HG02973 (cell line): Measurements from ENCODE around the gene CHURC1.
A peak's percentile ranks its signal among the peaks of the same experiment; 100 is the strongest.

Experiments
- ATAC-seq: cut with Tn5 transposase; IDR thresholded peaks from one replicate; pipeline ENCODE4 v1.9.1; 2021; ENCODE audit warnings: moderate library complexity; ENCODE audit not compliant: unreplicated experiment

Gene CHURC1

DNA sequence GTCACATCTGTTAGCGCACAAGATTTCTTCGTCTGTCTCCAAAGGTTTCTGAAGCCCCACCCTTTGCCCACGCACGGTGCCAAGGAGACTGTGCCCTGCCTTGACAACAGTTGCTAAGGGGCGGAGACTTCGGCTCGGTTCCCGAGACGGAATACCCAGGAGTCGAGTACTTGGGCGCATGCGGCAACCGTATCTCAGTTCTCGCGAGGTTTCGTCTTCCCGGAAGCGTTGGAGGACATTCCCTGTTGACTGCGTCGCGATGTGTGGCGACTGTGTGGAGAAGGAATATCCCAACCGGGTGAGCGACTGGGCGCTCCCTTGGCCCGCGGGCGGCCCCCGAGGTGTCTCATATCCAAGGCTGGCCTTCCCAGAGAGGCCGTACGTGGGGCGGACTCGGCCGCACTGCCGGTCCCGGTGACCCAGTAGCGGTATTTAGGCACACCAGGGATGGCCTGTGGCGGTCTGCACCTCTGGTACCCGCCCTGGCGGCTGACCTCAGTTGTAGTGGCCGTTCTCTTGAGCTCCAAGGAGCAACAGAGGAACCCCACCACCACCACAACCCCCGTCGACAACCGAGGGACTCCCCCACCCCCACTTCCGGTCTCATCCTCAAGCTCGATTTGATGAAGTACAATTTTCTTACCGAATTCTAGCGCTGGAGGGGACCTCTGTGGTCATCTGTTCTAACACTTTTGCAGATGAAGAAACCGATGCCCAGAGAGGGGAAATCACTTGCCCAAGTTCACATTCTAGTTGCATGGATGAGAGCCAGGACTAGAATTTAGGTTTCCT, at the start of gene CHURC1:
Gene CHURC1 (plus strand): TSS at position 219 of the 792 bp plus-strand sequence. CDS start 41 bp downstream, at position 260.
- ATAC-seq = peak; percentile 92

DNA sequence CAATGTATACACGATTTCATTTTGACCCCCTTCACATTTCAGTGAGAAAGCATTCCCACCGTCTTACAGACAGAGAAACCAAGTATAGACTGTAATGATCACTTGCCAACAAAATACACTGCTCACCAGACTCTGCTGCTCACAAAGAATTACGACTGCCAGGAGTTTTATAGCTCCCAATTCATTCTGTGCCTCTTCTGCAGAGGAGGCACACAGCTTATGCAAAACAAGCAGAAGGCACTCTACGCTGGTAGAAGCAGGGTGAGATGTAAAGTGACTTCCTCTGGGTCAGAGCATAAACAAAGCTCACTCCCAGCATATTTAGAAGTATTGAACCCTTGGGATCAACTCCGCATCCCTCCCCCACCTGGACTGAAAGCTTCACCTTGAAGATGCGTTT, 49.1 kb upstream of the CHURC1 start:
- no peak for ATAC-seq

DNA sequence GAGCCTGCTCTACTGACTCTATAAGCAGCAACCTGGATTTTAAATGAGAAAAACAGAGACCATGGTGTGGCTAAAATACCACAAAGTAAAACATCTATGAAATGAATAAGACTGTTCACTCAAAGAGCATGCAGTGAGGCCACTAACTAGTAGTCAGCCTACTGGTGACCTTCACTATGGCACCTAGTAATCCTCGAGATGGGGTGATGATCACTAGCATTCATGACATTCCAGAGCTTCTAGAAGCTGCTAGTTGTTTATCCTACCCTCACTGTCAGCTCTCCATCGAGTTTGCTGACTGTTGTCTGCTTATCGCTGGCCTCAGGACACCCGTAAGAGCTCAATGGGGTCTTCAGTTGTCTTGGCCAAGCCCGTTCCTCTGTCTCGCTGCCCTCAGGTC, 48.3 kb upstream of the CHURC1 start:
- ATAC-seq = no peak

DNA sequence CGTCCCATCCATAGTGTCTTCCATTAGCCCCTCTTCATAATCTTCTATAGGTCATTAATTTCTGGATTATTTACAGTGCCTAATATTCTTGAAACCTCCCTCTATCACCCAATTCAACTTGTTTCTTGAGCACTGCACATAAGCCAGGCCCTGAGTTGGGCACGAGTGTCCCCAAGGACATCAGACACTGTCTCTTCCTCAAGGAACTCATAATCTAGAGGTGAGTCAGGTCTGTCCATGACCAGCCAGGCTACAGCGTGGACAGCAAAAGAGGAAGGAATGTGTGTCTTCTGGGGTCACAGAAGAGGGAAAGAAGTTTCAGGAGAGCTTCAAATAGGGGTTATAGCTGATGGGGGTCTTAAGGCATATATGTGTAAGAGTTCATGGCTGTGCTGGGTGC, 47.1 kb upstream of the CHURC1 start:
- no peak for ATAC-seq

DNA sequence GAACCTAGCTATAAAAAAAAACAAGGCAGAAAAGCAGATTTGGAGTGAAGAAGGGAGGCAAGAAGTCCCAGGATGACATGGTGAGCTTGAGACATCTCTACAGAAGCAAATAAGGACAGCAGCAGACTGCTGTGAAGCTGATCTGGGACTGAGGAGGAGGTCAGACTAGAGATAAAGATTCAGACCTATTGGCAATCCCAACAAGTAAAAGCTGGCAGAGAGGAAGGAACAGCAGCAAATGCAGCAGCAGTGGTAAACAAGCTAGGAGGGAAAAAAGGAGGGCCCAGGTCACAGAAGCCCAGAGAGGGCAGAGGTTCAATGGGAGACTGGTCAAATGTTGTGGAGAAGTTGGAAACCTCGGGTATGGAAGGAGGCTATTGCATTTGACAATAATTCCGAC, 45.9 kb upstream of the CHURC1 start:
- no peak for ATAC-seq

DNA sequence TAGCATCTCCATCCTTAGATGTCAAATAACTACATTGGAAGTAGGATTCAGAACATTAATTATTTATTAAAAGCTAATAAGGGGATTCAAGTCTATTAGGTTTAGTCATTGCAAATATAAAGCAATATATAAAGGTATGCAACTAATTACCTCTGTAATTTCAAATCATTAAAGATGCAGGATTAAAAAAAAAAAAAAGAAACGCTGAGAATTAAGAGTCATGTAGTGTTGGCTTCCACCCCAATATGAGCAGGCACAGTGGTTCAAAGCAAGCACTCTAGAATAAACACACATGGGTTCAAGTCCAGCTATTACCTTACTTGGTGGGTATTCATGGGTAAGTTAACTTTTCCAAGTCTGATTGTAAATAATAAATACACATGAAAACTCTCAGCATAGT, 45.4 kb upstream of the CHURC1 start:
- ATAC-seq = no peak

DNA sequence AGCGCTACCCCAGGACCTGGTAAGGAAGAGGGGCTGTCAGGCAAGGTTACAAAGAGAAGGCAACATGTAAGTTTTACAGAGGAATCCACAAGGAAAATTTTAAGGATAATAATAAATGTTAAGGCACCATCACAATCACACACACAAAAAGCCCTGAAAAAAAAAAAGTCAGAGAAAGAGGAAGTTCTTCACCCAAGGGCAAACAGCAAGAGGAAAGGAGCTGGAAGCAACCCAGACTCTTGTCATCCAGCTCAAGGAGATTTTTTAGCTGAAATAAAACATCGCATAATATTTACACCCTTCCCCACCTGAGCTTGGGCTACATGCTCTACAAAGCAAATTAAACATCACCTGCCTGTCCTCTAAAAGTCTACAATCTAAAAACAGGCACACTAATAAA, 44.1 kb upstream of the CHURC1 start:
- ATAC-seq = no peak

DNA sequence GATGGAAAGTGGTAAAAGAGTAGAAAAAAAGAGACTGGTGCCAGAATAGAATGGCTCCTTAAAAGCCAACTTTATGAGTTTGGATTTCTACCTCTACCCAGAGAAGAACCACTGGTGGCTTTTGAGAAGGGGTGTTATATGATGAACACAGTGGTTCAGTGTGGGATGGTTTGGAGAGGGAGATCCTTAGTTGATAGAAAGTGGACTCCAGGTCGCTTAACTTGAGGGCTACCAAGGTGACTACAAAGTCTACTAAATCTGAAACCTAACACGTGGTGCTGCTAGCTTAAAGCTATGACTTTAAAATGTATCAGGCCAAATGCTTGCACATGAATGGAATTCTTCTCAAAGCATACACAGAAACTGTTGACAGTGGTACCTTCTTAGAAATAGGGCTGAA, 42.9 kb upstream of the CHURC1 start:
- ATAC-seq = no peak

DNA sequence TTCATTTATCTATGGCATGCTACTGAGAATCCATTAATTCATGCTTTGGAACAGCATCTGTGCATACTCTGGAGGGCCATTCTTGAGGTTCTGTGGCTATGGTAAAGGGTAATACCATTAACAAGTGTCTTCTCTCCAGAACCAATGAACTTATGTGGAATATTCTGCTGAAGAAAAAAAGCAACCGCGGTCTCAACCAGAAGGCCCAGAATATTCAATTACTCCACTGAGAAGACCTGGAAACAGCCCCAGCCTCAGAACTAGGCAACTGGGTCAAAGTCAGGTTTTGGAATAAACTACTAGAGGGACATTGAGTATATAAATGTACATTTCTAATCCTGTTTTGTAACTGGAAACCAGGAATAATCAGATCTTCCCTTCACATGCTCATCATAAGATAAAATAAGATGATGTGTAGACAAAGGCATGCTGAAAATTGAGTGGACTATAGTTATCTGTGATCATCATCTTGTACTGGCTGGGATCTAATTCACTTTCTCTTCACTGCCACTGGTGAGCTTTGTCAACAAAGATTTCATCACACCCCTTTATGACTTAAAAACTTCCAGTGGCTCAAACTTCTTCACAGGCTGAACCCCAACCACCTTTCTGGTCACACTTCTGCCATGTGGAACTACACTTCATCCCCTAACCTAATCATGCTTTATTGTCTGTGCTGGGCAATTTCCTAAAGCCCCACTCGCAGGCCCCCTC, 40.6 kb upstream of the CHURC1 start:
- ATAC-seq = no peak

DNA sequence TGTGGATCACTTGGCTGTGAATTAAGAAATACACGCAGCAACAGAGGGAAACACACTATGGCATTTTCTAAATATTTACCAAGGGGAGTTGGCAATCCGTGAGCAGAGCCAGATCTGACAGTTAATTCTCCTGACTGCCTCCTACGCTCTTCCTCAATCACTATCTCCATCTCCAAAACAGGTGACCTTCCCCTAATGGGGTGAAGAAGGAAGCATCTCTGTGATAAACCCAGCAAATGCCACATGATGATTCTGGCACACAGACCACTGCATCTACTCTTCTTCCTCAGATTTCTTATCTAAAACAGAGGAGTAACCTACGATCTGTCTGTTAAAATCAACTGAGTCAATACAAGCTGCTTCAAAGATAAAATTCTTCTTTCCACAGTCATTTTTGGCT, 38.9 kb upstream of the CHURC1 start:
- no peak for ATAC-seq

DNA sequence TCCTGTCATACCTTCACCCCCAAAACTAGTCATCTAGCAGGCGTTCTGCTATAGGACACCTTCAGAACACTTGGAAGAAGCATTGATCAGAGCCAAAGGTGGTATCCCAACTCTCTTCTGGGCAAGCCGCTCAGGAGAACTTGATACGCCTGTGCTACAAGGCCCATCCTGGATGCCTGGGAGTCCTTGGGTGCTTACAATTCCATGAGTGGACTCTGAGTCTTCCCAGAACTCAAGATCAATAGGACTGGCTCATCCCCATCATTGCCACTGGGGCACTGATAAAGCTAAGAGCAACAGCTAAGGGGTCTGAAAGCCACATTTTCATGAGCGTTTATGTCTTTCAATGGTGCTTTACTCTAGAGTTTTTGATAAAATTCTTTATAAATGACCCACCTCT, 36.4 kb upstream of the CHURC1 start:
- ATAC-seq = no peak

DNA sequence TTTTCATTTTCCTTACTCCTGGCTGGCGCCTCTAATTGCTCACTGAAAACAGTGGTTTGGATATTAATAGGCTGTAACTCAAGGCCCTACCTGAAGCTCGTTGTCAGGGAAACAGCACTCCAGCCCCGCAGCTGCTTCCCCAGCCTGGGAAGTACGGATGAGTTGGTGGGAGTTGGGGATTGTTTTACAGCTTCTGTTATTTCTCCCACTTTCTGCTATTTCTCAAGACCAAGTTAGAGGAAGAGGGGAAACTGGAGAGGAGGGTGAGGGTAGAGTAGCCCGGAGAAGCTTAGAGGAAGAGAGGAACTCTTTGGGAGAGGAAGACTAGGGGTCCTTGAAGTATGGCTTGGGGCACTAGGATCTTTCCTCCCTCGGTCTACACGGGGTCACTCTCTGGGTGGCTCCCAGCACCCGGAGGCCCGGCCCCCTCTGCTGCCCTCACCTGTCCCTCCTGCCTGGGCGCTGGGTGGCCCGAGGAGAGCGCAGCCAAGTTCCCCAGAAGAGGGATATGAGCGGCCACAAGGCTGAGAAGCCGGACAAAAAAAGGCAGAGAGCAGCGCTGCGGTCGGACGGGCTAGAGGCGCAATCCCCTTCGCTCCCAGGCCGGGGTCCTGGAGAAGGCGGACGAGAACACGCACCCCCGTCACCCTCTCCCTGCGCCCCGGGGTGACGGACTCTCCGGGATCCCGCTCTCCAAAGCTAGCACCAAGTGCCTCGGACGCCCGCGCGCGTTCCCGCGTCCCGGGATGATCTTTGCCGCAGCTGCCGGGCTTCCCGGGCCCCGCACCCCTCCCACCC, 35.2 kb upstream of the CHURC1 start:
- ATAC-seq = no peak

DNA sequence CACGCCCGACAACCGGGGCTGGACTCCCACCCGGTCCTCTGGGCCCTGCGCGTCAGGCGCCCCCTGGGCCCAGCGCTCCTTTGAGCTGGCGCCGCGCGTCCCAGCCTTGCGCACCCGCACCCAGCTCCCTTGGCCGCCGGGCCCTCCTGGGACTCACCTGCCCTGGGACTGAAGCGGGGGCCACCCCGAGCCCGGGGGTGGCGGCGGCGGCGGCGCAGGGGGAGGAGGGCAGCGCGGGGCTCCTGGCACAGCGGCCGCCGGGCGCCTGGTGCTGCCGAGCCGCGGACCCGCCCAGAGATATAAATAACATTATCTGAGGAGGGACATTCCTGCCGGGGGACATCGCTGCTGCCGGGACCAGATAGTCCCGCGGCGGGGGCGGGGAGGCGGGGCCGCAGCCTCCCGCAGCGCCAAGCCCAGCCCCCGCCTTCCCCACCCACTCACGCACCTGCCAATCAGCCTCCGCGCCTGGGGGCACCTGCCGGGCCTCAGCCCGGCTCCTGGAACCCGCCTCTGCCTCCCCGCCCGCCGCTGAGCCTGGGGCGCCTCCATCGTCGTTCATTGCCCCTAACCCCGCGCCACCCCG, 34.5 kb upstream of the CHURC1 start, which contains the start of gene SPTB:
Gene SPTB (minus strand): TSS at position 273 of the 586 bp plus-strand sequence. CDS start 56,813 bp downstream, outside the sequence.
- no peak for ATAC-seq

DNA sequence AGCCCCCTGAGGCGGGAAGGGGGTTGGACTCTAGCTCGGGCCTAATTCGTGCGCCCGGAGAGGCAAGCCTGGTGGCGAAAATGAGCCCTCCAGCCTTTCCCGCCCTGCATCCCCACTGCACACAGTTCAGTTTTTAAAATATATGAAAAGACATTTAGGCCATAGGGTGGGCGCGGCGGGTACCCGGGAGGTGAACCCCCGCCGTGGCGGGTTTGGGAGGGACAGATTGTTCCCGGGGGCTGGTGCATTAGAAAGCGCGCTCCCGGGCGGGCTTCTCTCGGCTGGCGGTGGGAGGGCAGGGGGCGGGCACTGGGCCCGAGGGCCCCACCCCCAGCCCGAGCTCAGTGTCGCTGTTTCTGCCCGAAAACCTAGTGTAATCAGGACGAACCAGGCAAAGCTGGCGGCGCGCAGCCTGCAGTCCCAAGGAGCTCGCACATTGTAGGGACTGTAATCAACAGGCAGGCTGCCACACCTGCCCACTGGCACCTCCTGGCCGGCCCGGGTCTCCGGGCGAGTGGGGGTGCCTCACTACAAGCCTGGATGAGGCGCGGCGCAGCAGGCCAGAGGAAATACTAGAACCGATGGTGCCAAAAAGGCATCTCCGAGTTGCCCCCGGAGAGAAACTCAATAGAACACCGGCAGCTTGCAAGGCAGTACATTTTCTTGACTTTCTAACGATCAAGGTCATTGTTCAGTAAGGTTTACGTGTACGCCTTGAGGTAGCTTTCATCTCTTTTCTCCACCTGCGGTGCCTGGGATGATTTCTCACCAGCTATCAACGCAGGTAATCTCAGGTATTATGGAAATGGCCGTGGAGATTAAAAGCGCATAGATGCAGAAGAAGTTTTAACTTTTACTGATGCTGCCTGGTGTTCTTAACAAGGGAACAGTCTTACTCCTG, 33.8 kb upstream of the CHURC1 start:
- ATAC-seq = no peak

DNA sequence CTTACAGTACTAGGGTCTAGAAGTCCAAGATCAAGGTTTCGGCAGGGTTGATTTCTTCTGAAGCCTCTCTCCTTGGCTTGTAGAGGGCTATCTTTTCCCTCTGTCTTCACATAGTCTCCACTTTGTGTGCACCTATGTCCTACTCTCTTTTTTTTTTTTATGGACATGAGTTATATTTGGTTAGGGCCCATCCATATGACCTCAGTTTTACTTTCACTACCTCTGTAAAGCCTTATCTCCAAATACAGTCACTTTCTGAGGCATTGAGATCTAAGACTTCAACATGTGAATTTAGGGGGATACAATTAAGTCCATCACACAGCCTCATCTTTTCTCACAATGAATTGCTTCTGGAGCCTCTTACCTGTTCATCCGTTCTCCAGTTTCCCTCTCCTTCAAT, 28.7 kb upstream of the CHURC1 start:
- ATAC-seq = no peak

DNA sequence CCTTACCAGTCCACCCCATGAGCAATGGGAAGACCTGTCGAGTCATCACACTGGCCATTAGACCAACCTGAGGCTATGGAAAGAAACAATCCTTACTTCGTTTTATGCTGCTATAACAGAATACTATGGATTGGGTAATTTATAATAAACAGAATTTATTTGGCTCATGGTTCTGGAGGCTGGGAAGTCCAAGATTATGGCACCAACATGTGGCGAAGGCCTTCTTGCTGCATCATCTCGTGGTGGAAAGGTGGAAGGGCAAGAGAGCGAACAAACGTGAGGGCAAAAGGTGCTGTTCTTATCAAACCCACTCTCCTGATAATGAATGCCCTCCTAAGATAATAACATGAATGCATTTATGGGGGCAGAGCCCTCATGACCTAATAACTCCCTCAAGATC, 24.9 kb upstream of the CHURC1 start:
- ATAC-seq = no peak

DNA sequence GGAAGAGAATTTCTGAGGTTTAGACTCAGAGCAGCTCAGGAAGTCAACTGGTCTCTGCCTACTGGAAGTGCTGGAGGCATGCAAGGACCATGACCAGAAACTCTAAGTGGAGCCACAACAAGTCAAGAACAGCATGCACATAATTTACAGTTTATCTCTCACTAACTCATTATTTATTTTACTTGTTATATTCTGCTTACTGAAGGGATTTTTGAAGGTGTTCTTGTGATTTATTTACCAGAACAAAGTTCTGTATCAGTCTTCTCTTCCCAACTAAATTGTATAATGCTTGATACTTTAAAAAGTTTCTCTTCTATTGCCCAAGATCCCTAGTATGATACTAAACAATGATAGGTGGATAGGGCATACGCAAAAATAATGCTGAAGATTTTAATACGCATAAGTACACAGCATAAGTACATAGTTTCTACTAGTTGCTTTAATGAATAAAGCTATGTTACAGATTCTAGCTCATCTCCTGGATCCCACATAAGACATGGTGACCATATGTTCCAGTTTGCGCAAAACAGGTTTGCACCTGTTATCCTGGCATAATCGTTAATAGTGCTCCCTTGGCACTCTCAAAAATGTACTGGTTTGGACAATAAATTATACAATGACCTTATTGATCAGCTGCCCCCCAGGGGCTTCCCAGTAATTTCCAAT, 22.9 kb upstream of the CHURC1 start:
- no peak for ATAC-seq

DNA sequence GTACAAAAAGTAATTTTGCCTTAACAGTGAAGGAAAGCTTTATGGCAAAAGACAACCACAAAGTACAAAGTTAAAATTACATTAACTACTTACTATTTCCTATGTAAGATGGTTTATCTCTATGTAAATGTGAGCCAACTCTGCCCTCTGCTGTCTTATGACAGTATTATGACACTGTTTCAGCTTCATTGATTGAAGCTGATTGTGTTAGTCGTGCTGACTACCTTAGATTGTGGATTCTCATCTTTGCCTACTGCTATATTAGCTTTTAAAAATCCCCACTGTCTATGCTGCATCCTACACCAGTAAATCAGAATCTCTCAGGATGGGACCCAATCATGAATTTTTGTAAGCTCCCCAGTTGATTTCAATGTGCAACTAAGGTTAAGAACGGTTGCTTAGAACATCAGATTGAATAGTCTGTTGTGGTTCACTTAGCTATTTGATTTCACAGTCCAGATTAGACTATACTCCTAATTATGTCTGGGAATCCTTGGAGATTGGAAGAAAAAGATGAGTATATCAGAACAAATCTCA, 22.3 kb upstream of the CHURC1 start:
- peak; percentile 58 for ATAC-seq

DNA sequence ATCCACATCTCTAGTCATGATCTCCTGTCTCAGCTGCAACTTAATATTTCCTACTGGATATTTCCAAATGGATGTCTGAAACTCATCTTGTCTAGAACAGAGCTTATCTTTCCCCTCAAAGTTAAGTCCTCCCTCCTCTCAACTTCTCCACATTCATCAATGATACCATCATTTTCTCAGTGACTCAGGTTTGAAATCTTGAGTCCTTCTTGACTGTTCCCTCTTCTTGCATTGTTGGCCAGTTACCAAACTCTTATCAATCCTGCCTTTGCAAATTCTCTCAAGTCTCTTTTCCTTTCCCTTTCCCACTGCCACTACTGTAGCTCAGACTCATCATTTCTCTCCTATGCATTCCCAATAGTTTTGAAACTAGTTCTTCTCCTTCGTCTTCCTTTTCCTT, 14.3 kb upstream of the CHURC1 start:
- no peak for ATAC-seq
